Measurements from ENCODE around the gene HNRNPUL2. TPM values are rescaled to one million over a fixed set of nuclear protein-coding genes. Genes with fewer than 3 reads are reported as not detected.
A peak's percentile ranks its signal among the peaks of the same experiment; 100 is the strongest.

The HNRNPUL2 gene
- total and polyA plus RNA-seq, 2 donors (not counting 1 experiment from before 2014, with no cell fraction given): 14.6 to 70.4 TPM

DNA sequence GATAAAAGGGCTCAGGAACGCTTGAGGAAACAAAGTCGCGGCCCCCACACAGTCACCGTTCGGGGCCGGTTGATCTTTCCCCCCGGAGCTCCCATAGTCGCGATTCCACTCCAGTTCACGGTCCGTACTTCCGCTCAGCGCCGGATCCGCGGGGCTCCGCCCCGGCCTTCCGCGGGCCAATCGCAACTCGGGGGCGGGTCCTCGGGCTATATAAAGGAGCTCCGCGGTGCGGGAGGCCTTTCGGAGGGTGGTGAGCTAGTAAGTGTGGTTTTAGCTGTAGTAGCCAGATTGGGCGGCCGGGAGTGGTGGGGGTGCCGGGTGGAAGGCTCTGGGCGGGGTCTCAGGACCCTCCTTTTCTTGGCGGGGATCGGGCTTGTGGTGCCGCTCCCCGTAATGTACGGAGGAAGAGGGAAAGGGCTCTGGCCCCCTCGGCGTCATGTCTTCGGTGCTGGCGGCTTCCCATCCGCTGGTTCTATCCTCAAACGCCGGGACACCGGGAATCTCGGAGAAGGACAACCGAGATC lies 62.1 kb downstream of the HNRNPUL2 start, which contains the start of the genes C11orf98 and CSKMT:
Gene C11orf98, minus strand, starts transcription at position 136 of the 524 bp plus-strand sequence. Its CDS starts 41 bp downstream, at position 95.
Gene CSKMT, plus strand, starts transcription at position 238 of the 524 bp plus-strand sequence. CDS start 568 bp downstream, outside the sequence.
- no peaks in the 10 kb centered on the region for H3K9me3 Mint-ChIP-seq (ENCODE audit: insufficient read depth)
- DNase-seq: peak; percentile 95

More for the DNA sequence above, 62.1 kb downstream of the HNRNPUL2 start, which contains the start of the genes C11orf98 and CSKMT:
- POLR2A ChIA-PET: interaction anchor here (0.6 to 3.6 kb wide), 29 partner anchors 8 to 1543 kb away, joined by 3 to 62 read pairs (median 6); partner anchors contain the start of genes B3GAT3, BSCL2, EEF1G and GANAB
- Histone ChIP-seq H3K9ac (ENCODE audit: low read length) (peak within 1 kb of the TSS; percentile 82), H3K9me3 (ENCODE audit: control extremely low read depth in 1 of 3, control insufficient read depth in 2 of 3, insufficient read depth in 1 of 3, low read length in 2 of 3) (no peaks in the 10 kb centered on the region), H3K4me2 (replicated peaks; ENCODE audit: low read depth, low read length, poor library complexity, severe bottlenecking) (peak within 1 kb of the TSS; percentile 78), H3K27ac (ENCODE audit: low read length in 2 of 2) (peak within 1 kb of the TSS; percentile 73 to 81), H3K4me1 (ENCODE audit: control insufficient read depth in 2 of 2, insufficient read depth in 2 of 2, low read length in 2 of 2) (peaks cover 17 to 35% of the 10 kb centered on the region in 2 donors), H2AFZ (ENCODE audit: insufficient read depth, low read depth, low read length, poor library complexity, severe bottlenecking) (peak within 1 kb of the TSS; percentile 96), H3K79me2 (ENCODE audit: control insufficient read depth, insufficient read depth, low read length) (peaks cover 50% of the 10 kb centered on the region), H3K27me3 (replicated peaks in 1 of 4; ENCODE audit: control extremely low read depth in 1 of 4, control insufficient read depth in 3 of 4, insufficient read depth in 4 of 4, low read length in 3 of 4) (no peaks in the 10 kb centered on the region), H3K36me3 (replicated peaks in 1 of 2; ENCODE audit: control extremely low read depth in 1 of 2, control insufficient read depth in 1 of 2, extremely low read depth in 1 of 2, insufficient read depth in 2 of 2, low read length in 1 of 2) (peaks cover 5 to 19% of the 10 kb centered on the region in 2 experiments), H3K4me3 (ENCODE audit: control extremely low read depth in 1 of 5, extremely low read depth in 1 of 5, insufficient read depth in 1 of 5, low read depth in 2 of 5, low read length in 4 of 5) (peak within 1 kb of the TSS; percentile 79 to 98 (median 91)), H4K20me1 (ENCODE audit: control insufficient read depth, insufficient read depth, low read length, poor library complexity, severe bottlenecking) (peaks cover 9% of the 10 kb centered on the region)
- intact Hi-C loops (cut with micrococcal nuclease): loop anchor here (1.0 to 2.0 kb wide), 7 partner anchors 12 to 74 kb away; partner anchors contain the start of genes EML3, GANAB, INTS5 and TUT1
- Mint-ChIP-seq H3K4me3 (peak within 1 kb of the TSS; percentile 97), H3K4me1 (peaks cover 45% of the 10 kb centered on the region), H3K27me3 (no peaks in the 10 kb centered on the region), H3K27ac (peak within 1 kb of the TSS; percentile 93)
- TF ChIP-seq EZH2 (IDR thresholded peaks at IDR 0.05; ENCODE audit: borderline replicate concordance, insufficient read depth, low read depth, low read length, poor library complexity, severe bottlenecking) (no peak), CTCF (IDR thresholded peaks at IDR 0.05) (no peak)
- CTCF ChIA-PET: interaction anchor here (0.6 to 2.0 kb wide), 17 partner anchors 10 to 241 kb away, joined by 3 to 17 read pairs (median 4); partner anchors contain the start of genes B3GAT3, INTS5 and TUT1
- peak; percentile 90 for ATAC-seq (ENCODE audit: low read depth)
- WGBS (ENCODE audit: insufficient coverage): under 1% methylated on average over 46 of the region's 47 CpGs

All from B cell (primary cell).